HG02610 (cell line): ENCODE results near the gene GNA12.
A peak's percentile ranks its signal among the peaks of the same experiment; 100 is the strongest.
"Not testable (repeated sequence)": the region's sequence is repeated elsewhere in the genome, so short reads cannot be mapped to it uniquely, and the experiment has no call there.

ENCODE experiments used
- ATAC-seq: cut with Tn5 transposase; IDR thresholded peaks from one replicate; pipeline ENCODE4 v1.9.1; 2021; ENCODE audit warnings: mild to moderate bottlenecking, moderate library complexity; ENCODE audit not compliant: unreplicated experiment

GNA12 gene

GRCh38 chr7:2864999-2865670, 21.0 kb upstream of the GNA12 start:
- no peak for ATAC-seq

DNA sequence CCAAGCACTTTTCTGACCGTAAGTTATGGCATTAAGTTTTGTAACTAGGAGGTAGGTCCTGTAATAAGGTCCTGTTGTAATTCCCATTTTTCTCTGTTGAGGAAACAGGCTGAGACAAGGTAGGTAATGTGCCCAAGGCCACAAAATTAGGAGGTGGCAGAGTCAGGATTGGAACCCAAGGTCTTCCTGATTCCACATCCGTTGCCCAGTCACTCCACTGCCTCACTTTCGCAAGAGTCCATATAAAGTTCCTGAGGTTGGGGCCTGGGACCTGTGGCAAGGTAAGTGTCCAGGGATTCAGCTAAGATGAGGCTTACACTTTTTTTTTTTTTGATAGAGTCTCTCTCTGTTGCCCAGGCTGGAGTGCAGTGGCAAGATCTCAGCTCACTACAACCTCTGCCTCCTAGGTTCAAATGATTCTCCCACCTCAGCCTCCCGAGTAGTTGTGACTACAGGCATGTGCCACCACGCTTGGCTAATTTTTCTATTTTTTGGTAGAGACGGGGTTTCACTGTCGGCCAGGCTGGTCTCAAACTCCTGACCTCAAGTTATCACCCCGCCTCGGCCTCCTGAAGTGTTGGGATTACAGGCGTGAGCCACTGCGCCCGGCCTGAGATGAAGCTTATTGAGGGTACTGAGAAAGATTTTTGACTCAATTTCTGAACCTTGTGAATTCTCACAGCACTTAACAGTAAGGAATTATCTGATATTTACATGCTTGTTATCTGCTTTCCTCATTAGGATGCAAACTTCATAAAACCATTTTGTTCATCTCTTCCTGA, 20.3 kb upstream of the GNA12 start:
- ATAC-seq, result no peak

DNA sequence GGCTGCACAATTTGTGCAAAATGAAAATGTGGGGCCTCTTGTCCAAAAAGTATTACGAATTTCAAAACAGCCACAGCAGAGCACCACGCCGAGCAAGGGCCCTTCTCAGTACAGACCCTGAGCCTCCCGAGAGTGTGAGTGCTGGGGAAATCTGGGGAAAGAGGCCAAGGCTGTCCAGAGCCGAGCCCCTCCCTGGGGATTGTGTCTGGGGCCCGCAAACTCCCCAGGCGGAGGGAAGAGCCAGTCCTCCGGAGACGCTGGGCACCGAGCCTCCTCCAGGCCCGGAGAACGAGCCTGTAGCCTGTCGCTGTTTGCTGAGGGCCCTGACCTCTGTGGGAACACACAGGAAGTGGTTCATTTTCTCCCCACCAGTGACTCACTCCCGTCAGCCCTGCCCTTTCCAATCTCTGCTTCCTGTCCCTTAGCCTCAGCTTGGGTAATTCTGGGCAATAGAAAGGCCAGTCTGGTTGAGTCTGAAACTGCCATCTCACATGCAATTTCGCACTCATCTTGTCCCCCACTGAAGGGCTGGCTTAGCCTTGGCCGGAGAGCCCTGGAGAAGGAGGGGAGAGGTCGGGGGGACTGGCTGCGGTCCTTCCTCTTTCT, 19.5 kb upstream of the GNA12 start:
- peak; percentile 96 for ATAC-seq

DNA sequence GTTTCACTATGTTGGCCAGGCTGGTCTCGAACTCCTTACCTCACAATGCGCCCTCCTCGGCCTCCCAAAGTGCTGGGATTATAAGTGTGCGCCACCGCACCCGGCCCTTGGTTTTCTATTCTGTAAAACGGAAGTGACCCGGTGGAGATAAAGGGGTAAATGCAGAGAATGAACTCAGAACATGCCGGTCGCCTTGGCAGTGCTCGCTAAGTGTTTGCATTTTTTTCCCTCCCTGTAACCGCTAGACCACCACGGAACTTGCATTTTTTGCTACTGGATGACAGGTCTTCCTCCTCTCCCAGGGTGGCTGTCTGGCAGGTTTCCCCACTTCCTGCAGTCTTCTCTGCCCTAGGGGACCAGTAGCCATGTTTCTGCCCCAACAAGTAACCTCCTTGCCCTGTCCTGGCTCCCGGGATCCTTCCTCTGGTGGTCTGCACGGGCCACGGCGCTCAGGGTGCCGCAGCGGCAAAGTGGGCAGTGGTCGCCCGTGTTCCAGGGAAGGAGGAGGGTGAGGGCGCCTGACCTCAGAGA, 18.8 kb upstream of the GNA12 start:
- no peak for ATAC-seq

DNA sequence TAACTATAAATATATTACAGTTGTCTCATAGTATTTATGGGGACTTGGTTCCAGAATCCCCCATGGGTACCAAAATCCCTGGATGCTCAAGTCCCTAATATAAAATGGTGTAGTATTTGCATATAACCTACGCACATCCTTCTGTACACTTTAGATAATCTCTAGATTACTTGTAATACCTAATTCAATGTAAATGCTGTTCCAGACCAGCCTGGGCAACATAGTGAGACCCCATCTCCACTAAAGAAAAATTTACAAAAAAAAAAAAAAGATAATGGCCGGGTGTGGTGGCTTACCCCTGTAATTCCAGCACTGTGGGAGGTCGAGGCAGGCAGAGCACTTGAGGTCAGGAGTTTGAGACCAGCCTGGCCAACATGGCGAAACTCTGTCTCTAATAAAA, 17.4 kb upstream of the GNA12 start:
- no peak for ATAC-seq

GRCh38 chr7:2860627-2861133, 16.6 kb upstream of the GNA12 start:
- no peak for ATAC-seq

- no peak for ATAC-seq
Measured at GRCh38 chr7:2859952-2860351, 15.8 kb upstream of the GNA12 start.

GRCh38 chr7:2858621-2859020, 14.5 kb upstream of the GNA12 start:
- no peak for ATAC-seq

DNA sequence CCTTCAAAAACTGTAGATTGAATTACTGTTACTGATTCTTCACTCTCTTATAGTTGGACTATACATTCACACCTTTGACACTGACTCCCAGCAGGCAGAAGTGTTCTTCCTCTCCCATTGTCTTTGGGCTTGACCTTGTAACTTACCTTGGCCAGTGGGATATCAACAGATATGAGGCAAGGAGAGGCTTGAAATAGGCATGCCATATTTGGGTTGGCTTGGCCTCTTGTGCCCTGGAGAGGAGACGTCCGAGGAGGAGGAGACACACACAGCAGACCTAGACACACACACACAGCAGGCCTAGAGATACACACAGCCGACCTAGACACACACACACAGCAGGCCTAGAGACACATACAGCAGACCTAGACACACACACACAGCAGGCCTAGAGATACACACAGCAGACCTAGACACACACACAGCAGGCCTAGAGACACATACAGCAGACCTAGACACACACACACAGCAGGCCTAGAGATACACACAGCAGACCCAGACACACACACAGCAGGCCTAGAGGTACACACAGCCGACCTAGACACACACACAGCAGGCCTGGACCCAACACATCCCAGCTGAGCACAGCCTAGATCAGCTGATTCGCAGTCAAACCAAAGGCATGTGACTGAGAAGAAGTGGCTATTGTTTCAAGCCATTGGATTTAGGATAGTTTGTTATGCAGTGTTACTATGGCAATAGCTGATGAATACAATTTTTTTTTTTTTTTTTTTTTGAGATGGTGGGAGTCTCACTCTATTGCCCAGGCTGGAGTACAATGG, 12.5 kb upstream of the GNA12 start:
- ATAC-seq, result no peak

- no peak for ATAC-seq
Measured at GRCh38 chr7:2855386-2855785, 11.3 kb upstream of the GNA12 start.

GRCh38 chr7:2853552-2853951, 9.4 kb upstream of the GNA12 start:
- not testable (repeated sequence) for ATAC-seq

- no peak for ATAC-seq
Measured at GRCh38 chr7:2853147-2853546, 9.0 kb upstream of the GNA12 start.

DNA sequence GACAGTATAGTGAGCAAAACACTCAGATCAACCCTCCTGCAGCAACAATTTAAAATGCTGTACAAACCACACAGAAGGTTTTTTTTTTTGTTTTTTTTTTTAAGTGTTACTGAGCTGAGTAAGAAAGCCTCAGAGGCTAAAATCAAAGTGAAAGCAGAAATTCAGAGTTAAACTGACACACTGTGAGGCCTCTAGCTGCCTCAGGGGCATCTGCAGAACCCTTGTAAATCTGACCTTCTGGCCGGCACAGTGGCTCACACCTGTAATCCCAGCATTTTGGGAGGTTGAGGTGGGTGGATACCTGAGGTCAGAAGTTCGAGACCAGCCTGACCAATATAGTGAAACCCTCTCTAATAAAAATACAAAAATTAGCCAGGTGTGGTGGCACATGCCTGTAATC, 7.4 kb upstream of the GNA12 start:
- ATAC-seq, result peak; percentile 71

- ATAC-seq, result no peak
Measured at GRCh38 chr7:2849941-2850766, 6.0 kb upstream of the GNA12 start.

GRCh38 chr7:2845034-2845592, 1.0 kb upstream of the GNA12 start:
- ATAC-seq, result no peak

GRCh38 chr7:2843711-2844152, 376 bp downstream of the GNA12 start:
- no peak for ATAC-seq

DNA sequence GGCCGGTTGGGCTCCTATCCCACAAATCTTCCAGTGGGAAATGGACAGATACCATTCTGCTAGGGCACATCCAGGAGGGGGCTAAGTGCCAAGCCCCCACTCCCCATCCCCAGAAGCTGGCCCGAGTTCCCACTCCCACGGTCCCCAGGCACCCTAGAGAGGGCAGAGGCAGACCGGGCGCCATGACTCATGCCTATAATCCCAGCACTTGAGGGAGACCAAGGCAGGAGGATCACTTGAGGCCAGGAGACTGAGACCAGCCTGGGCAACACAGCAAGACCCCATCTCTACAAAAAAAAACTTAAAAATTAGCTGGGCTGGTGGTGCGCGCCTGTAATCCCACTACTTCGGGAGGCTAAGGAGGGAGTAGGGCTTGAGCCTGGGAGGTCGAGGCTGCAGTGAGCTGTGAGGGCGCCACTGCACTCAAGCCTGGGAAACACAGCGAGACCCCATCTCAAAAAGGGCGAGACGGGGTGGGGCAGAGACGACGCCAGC, 870 bp downstream of the GNA12 start:
- ATAC-seq, result no peak

DNA sequence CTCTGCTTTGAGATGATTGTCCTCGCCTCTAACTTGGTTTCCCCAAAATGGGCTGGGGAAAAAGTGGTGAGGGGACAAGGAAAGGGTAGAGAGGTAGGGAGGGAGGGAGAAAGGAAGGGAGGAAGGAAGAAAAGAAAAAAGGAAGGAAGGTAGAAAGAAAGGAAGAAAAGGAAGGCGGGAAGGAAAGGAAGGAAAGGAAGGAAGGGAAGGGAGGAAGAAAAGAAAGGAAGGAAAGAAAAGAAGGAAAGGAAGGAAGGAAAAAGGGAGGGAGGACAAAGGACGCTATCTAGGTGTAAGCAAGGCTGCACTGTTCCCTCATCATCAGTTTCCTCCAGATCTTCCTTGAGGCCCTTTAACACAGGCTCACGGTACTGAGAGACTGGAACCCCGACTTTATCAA, 2.2 kb downstream of the GNA12 start:
- no peak for ATAC-seq

DNA sequence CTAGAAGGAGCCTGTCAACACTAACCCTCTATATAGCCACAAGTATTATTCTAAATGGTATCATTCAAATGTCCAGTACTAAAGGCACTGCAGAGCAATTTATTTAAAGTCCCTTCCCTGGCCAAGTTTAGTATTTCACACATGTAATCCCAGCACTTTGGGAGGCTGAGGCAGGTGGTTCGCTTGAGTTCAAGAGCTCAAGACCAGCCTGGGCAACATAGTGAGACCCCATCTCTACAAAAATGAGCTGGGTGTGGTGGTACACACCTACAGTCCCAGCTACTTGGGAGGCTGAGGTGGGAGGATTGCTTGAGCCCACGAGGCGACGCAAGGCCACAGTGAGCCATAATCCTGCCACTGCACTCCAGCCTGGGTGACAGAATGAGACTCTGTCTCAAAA, 3.6 kb downstream of the GNA12 start:
- ATAC-seq, result no peak
